Erythroblast (primary cell): ENCODE data around the gene HDAC4.

Experiments used
- GATA1 ChIP-seq: IDR thresholded peaks from 2 replicates; pipeline ENCODE4 v1.6.1; 2011; ENCODE audit warnings: low read depth, mild to moderate bottlenecking, control low read depth, low read length, moderate library complexity
- POLR2A ChIP-seq: IDR thresholded peaks from 2 replicates; pipeline ENCODE4 v1.6.1; 2011; ENCODE audit warnings: mild to moderate bottlenecking, low read length

GRCh38 chr2:239264492-239264837, 136.4 kb downstream of the HDAC4 start:
- TF ChIP-seq POLR2A: no peak
- TF ChIP-seq GATA1: no peak
